Dermis blood vessel endothelial cell (primary cell): Measurements from ENCODE around the gene ITGA1. TPM values are rescaled to one million over a fixed set of nuclear protein-coding genes. Genes with fewer than 3 reads are reported as not detected.

ENCODE experiments used
- DNase-seq: peaks from one replicate; pipeline ENCODE4 v3.0.0; 2010
- total RNA-seq: library from RNA; depleted of rRNA; stranded (reverse); fragments of >200 nt; gene quantifications from 2 replicates; pipeline ENCODE4 v1.2.3, GENCODE V29; 2014

Gene ITGA1
- total RNA-seq, 1 donor from 2014 or later, result 81.2 TPM

DNA sequence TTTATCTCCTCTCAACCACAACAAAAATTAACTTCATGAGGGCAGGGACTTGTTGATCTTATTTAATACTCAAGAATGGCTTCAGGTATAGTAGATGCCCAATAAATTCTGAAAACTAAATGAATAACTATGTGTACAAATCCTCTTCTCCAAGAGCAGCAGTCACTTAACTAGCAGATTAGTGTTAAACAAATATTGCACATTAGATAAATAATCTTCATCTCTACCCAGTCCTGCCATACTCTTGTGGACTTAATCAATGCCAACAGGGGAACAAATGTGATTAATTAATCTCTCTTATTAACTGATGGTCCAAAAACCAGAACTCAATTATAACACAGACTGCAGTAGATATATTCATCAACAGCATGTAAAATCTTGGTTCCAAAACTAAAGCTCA is 15.0 kb upstream of the ITGA1 start:
- no peak for DNase-seq

- no peak for DNase-seq
Observed at GRCh38 chr5:52773342-52773741, 14.4 kb upstream of the ITGA1 start.

DNA sequence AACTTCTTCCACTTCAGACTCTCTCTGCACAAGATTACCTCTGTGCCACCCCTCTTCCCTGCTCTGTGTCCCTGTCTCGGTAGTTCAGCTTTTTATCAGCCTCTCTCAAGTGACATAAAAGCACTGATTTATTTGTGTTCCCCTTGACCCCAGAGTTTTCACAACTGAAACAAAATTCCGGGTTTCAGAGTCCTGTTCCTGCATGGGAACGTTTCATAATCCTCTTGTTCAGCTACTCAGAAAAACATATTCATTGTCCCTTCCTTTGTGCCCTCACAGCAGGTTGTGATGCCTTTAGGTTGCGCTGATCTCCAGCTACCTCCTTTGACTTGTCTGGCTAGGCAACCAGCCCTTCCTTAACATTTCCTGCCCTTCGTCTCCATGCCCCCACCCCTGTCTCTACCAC is 13.7 kb upstream of the ITGA1 start:
- no peak for DNase-seq

DNA sequence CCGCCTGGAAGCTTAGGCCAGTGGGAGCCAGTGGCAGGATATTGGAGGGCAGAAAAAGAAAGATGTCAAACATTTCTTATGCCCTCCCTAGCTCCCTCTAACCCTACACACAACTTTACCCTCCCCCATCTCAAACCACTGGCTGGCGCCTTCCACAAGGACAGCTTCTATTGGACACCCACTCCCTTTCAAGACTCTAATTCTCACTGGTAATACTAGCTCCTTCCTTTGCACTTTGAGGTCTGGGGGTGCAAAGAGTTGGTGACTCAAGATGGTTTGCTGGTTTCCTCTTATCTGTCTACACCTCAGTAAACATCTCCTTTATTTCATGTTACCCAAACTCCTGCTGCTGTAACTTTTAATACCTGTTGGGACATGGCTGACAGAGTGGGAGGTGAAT is 11.6 kb upstream of the ITGA1 start:
- no peak for DNase-seq

- DNase-seq, result peak; percentile 56
Observed at GRCh38 chr5:52777186-52777585, 10.5 kb upstream of the ITGA1 start.

DNA sequence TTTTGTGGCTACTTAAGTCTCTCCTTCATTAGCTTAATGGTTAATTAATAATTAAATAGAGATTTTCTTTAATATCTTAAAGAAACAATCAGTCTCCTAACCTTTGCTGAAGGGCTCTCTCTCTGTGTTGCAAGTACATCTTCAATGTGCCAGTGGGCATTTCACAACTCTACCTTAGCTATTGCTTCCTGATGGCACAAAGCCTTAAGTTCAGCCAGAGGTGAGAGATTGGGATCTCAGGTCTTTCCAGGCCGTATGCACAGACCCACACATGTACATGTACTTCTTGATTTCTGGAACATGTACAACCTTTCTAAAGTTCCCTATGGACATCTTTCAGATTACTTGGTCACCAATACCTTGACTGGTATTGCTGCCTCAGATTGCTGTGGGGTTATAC is 8.9 kb upstream of the ITGA1 start:
- DNase-seq, result no peak

- DNase-seq, result no peak
Observed at GRCh38 chr5:52779213-52779612, 8.5 kb upstream of the ITGA1 start.

GRCh38 chr5:52783226-52783959 is 4.3 kb upstream of the ITGA1 start:
- DNase-seq, result peak; percentile 35

- DNase-seq, result no peak
Observed at GRCh38 chr5:52784737-52785136, 3.0 kb upstream of the ITGA1 start.

- DNase-seq, result peak; percentile 70
Observed at GRCh38 chr5:52786391-52786790, 1.3 kb upstream of the ITGA1 start.

GRCh38 chr5:52786949-52787599 is 642 bp upstream of the ITGA1 start:
- DNase-seq, result peak; percentile 17

DNA sequence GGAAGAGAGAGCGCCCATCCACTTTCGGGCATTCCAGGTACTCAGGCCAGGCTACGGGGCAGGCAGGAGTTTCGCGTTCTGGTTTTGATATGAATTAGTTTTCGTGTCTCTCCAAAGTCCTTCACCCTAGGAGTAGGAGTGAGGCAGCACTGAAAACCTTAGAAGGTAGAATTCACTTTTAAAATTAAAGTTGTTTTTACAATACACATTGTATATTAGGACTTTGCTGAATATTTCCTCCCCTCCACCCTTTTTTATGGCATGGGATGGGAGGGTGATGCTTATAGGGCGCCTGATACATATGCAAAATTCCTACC is 747 bp downstream of the ITGA1 start:
- DNase-seq, result no peak

DNA sequence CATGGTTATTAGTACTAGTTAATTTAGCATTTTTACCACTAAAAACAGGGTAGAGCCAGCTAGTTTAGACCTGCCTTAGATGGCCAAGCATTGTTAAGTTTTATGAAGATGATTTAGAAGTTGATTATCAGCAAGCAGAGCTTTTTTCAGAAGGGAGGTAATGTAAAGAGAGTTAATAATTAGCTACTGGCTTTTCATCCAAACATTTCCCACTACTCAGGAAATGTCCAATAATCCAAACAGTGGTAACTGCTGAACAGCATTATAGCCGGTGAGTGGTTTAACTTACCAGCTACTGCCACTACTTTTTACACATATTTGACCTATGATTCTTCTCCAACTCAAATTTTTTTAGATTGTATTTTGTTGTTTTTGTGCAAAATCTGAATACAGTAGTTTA is 1.7 kb downstream of the ITGA1 start:
- no peak for DNase-seq

GRCh38 chr5:52789851-52790250 is 2.1 kb downstream of the ITGA1 start:
- no peak for DNase-seq

- DNase-seq, result no peak
Observed at GRCh38 chr5:52791366-52791765, 3.6 kb downstream of the ITGA1 start.

- DNase-seq, result no peak
Observed at GRCh38 chr5:52794519-52794918, 6.8 kb downstream of the ITGA1 start.

DNA sequence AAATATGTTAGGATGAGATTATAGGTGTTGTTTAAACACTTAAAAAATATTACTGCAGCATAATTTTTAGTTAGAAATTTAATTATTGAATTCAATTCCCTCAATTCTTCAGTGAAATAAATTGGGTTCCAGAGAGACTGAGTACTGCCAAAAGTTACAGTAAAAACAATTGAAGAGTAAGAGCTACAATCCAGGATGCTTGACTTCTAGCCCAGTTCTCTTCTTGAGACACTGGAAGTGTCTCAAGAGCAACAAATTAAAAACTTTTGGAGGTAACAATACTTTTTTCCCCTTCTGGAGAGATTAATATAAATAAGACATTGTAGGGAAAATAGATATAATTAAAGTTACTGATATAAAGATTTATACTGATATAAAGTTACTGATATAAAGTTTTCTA is 8.3 kb downstream of the ITGA1 start:
- no peak for DNase-seq

- DNase-seq, result no peak
Observed at GRCh38 chr5:52796516-52797103, 8.9 kb downstream of the ITGA1 start.

DNA sequence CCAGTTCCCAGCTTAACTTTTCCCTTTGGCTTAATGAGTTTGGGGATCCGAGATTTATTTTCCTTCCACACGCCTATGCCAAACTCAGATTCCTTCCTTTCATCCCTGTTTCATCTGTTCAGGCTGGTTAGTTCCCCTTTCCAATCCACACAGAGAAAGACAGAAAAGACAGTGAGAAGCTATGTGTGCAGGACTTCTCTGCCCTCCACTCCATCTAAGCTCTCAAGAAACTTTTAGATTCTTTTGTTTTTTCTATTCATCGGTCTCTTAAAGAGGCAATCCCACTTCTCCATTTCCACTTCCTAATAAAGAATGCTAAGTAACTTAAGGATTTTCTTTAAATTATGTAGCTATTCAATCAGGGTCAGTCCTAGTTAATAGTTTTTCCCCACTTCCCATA is 11.2 kb downstream of the ITGA1 start:
- DNase-seq, result no peak

- peak; percentile 59 for DNase-seq
Observed at GRCh38 chr5:52799358-52799982, 11.8 kb downstream of the ITGA1 start.

DNA sequence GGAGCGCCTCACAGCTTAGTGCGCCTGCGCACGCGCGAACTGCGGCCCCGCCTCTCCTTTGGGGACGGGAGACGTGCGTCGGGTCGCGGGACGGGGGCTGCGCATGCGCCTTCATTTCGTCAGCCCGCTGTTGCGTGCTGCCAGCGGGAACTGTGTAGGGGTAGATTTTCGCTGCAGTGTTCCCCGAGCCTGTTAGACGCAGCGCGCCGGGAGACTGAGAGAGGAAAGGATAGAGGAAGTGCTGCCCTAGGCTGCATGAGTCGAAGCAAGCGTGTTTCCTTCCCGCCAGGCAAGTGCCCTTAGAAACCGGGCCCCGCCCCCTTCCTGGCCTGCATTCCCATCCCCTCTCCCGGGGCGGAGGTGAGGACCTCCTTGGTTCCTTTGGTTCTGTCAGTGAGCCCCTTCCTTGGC is 12.3 kb downstream of the ITGA1 start:
- peak; percentile 97 for DNase-seq

GRCh38 chr5:52800394-52801213 is 12.9 kb downstream of the ITGA1 start:
- peak; percentile 74 for DNase-seq

DNA sequence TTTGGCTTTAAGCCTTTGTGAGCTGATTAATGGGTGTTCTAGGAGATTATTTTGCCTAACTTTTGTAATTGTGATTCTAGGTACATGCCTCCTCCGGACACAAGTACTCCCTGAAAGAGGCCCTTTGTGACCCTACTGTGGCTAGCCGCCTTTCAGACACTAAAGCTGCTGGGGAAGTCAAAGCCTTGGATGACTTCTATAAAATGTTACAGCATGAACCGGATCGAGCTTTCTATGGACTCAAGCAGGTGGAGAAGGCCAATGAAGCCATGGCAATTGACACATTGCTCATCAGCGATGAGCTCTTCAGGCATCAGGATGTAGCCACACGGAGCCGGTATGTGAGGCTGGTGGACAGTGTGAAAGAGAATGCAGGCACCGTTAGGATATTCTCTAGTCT is 13.6 kb downstream of the ITGA1 start:
- DNase-seq, result peak; percentile 38
